SK-N-MC (cell line): ENCODE data around the gene TPO.
"Not testable (repeated sequence)": the region's sequence is repeated elsewhere in the genome, so short reads cannot be mapped to it uniquely, and the experiment has no call there.

Source experiments
- DNase-seq: peaks from one replicate; pipeline ENCODE4 v3.0.0-alpha.2; 2011; ENCODE audit warnings: low read depth, low spot score
- H3K27ac ChIP-seq: fragments of 200-600 bp; sonication (generic); 2 replicates; pipeline ENCODE4 v1.5.1; 2016; ENCODE audit warnings: mixed run types
- H3K36me3 ChIP-seq: fragments of 200-600 bp; sonication (generic); 2 replicates; pipeline ENCODE4 v1.6.1; 2017; ENCODE audit warnings: antibody characterized with exemption, low read length, mixed read lengths; ENCODE audit not compliant: insufficient read depth
- H3K4me3 ChIP-seq: fragments of 200-600 bp; sonication (generic); 2 replicates; pipeline ENCODE4 v1.5.1; 2016
- H3K9ac ChIP-seq: fragments of 200-600 bp; sonication (generic); 2 replicates; pipeline ENCODE4 v1.8.0; 2017; ENCODE audit warnings: mixed run types, mixed read lengths; ENCODE audit not compliant: insufficient read length
- H3K9me3 ChIP-seq: fragments of 200-600 bp; sonication (generic); 2 replicates; pipeline ENCODE4 v1.6.1; 2017; ENCODE audit warnings: low read depth, mild to moderate bottlenecking, antibody characterized with exemption, low read length, moderate library complexity, mixed read lengths
- EZH2 ChIP-seq: fragments of 200-600 bp; sonication (generic); IDR thresholded peaks from one replicate; pipeline ENCODE4 v1.6.1; 2017; ENCODE audit warnings: antibody characterized with exemption
- FOXP2 ChIP-seq: optimal IDR thresholded peaks from 2 replicates; pipeline ENCODE3; 2011; ENCODE audit warnings: mild to moderate bottlenecking, moderate library complexity; ENCODE audit not compliant: insufficient read depth; ENCODE audit errors: extremely low read length, control extremely low read depth
- POLR2AphosphoS5 ChIP-seq: IDR thresholded peaks from 2 replicates; pipeline ENCODE4 v1.6.1; 2012; ENCODE audit warnings: mild to moderate bottlenecking, low read depth, low read length, borderline replicate concordance

Gene TPO

DNA sequence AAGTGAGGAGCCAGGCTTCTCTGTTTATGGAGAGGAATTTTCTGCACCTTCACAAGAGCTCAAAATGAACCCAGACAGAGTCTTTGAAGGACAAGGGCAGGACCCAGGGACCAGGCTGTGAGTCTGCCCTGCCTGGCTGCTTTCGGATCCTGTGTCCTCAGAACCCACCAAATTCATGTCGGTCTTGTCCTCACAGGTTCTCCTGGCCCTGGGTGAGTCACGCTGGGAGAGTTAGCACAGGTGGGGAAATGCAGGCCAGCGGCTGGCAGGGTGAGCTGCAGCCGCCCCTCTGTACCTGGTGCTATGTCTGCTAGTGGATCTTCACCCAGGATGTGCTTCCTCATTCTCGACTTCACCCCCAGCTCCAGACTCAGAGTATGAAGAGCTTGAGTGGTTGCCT, 35.8 kb upstream of the TPO start:
- Histone ChIP-seq H3K27ac (no peak overlapping the region), H3K9ac (no peak overlapping the region), H3K9me3 (no peaks in the 10 kb centered on the region), H3K36me3 (no peaks in the 10 kb centered on the region), H3K4me3 (no peak overlapping the region)
- no peak for DNase-seq
- TF ChIP-seq FOXP2 = no peak
- no peak for TF ChIP-seq POLR2AphosphoS5
- TF ChIP-seq EZH2 = no peak

DNA sequence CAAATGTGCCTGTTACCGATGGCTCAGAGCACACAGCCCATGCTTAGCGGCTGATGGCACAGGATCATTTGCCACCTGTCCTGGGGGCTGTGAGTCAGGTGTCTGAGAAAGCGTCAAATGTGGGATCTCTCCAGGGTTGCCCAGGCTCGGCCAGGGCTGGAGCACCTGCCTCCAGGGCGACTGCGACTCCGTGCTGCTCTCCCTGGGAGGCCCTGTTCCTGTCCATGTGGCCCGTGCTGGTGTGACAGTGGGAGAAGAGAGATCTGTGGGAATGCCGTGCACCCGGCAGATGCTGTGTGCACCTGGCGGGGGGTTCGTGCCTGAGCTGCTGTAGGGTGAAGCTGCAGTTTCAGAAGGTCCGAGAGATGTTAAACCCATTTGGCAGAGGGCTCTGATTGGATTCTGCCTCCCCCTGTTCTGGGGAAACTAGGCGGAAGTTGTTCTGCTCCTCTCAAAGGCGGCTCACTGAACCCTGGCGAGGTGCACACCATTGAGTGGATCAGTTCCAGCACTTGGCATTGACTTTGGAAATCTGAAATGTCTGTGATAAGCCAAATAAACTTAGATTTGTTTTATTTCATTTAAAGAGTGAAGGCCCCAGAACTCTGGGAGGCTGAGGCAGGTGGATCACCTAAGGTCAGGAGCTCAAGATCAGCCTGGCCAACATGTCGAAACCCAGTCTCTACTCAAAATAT, 34.7 kb upstream of the TPO start:
- no peaks in the 10 kb centered on the region for H3K9me3 ChIP-seq
- H3K36me3 ChIP-seq = no peaks in the 10 kb centered on the region
- H3K9ac ChIP-seq = no peak overlapping the region
- no peak for DNase-seq
- TF ChIP-seq FOXP2 (no peak), EZH2 (no peak), POLR2AphosphoS5 (no peak)
- H3K27ac ChIP-seq = no peak overlapping the region
- H3K4me3 ChIP-seq = no peak overlapping the region

DNA sequence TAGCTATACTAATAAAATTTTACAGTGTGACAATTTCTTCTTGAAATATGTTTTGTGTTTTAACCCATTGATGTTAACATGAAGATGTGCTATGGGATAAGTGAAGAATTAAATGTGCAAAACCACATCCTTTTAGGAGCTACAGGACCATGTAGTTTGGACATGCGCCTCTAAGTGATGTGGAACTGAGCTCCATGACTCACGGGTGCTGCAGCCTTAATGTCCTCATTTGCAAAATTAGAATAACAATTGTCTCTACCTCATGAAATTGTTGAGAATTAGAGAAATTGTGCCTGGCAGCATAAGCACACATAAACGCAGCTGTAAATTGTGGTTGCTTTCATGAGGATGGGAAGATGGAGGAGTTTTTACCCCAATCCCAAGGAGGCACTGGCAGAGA, 31.6 kb upstream of the TPO start:
- TF ChIP-seq EZH2 (no peak), FOXP2 (no peak), POLR2AphosphoS5 (no peak)
- no peaks in the 10 kb centered on the region for H3K9me3 ChIP-seq
- no peak overlapping the region for H3K4me3 ChIP-seq
- H3K36me3 ChIP-seq = no peaks in the 10 kb centered on the region
- no peak overlapping the region for H3K27ac ChIP-seq
- DNase-seq = no peak
- no peak overlapping the region for H3K9ac ChIP-seq

DNA sequence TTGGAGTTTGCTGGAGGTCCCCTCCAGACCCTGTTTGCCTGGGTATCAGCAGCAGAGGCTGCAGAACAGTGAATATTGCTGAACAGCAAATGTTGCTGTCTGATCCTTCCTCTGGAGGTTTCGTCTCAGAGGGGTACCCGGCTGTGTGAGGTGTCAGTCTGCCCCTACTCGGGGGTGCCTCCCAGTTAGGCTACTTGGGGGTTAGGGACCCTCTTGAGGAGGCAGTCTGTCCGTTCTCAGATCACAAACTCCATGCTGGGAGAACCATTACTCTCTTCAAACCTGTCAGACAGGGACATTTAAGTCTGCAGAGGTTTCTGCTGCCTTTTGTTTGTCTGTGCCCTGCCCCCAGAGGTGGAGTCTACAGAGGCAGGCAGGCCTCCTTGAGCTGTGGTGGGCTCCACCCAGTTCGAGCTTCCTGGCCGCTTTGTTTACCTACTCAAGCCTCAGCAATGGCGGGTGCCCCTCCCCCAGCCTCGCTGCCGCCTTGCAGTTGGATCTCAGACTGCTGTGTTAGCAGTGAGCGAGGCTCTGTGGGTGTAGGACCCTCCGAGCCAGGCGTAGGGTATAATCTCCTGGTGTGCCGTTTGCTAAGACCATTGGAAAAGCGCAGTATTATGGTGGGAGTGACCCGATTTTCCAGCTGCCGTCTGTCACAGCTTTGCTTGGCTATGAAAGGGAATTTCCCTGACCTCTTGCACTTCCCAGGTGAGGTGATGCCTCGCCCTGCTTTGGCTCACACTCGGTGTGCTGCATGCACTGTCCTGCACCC, 25.1 kb upstream of the TPO start:
- H3K9me3 ChIP-seq, H3K9ac ChIP-seq, H3K27ac ChIP-seq, DNase-seq, H3K4me3 ChIP-seq, H3K36me3 ChIP-seq: not testable (repeated sequence)

DNA sequence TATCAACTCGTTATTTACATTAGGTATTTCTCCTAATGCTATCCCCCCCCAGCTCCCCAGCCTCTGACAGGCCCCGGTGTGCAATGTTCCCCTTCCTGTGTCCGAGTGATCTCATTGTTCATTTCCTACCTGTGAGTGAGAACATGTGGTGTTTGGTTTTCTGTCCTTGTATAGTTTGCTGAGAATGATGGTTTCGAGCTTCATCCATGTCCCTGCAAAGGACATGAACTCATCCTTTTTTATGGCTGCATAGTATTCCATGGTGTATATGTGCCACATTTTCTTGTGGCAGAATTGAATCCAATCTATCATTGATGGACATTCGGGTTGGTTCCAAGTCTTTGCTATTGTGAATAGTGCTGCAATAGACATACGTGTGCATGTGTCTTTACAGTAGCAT, 23.1 kb upstream of the TPO start:
- H3K4me3 ChIP-seq, H3K36me3 ChIP-seq, H3K9me3 ChIP-seq, H3K27ac ChIP-seq, H3K9ac ChIP-seq, DNase-seq: not testable (repeated sequence)

DNA sequence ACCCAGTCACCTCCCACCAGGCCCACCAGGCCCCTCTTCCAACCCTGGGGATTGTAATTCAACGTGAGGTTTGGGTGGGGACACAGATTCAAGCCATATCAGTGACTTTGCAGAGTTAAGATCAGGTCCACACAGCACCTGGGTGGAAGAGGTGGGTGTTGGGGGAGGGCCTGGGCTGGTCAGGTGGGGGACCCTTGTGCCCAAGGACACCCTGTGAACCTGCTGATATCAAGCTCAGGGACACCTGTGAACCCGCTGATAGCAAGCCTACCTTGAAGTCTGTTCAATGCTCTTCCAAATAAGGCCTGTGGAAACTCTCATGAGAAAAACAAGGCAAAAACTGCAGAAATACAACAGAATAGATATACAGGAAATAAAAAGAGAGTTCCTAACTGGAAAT, 19.9 kb upstream of the TPO start:
- no peaks in the 10 kb centered on the region for H3K36me3 ChIP-seq
- no peak overlapping the region for H3K4me3 ChIP-seq
- H3K9me3 ChIP-seq = no peaks in the 10 kb centered on the region
- H3K27ac ChIP-seq = no peak overlapping the region
- H3K9ac ChIP-seq = no peak overlapping the region
- TF ChIP-seq EZH2 (no peak), FOXP2 (no peak), POLR2AphosphoS5 (no peak)
- no peak for DNase-seq

DNA sequence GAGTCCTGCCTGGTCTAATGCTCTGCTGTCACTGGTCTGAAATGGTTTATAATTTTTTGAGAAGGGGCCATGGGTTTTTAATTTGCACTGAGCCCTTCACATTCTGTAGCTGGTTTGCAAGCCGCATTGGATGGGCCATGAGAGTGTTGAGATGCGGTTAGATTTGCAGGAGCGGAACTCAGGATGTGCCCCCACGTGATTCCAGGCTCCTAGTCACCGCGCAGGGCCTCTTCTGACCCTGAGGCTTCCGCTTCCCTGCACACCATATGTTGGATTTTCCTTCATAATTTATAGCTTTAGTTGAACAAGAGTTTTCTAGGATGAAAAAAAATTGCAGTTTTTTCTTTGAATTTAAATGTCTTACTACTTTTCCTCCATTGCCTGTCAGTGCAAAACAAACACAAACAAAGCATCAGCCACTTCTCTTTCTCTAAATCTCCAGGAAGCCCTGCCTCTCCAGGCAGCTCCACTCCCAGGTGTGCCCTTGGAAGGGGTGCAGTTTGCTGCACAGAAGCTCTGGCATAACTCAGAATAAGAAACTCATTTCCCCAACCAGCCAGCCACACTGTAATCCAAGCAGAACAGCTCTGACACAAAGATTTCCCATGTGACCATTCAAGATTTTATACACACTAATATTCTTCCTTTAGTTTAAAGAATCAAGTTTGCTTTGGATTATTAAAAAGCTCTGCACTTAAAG, 18.4 kb upstream of the TPO start:
- Histone ChIP-seq H3K9ac (no peak overlapping the region), H3K4me3 (no peak overlapping the region), H3K9me3 (no peaks in the 10 kb centered on the region), H3K27ac (no peak overlapping the region), H3K36me3 (no peaks in the 10 kb centered on the region)
- TF ChIP-seq POLR2AphosphoS5 = no peak
- no peak for TF ChIP-seq FOXP2
- no peak for TF ChIP-seq EZH2
- DNase-seq = no peak

DNA sequence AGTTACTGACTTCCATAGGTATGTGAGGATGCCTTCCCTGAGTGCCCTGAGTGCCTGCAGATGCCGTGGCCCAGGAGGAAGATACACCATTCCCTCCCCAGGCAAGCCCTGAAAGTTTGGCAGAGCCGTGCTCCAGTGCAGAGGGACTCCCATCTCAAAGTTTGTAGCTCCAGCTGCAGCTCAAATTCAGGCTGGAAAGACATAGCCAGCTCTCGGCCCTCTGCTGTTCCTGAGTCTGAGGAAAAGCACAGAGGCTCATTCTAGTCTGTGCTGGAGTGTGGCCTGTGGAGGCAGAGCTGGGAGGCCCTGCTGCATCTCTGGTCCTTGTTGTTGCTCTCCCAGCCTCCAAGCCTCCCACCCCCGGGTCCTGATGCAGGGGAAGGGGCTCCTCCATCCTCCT, 15.9 kb upstream of the TPO start:
- Histone ChIP-seq H3K36me3 (no peaks in the 10 kb centered on the region), H3K9ac (no peak overlapping the region), H3K4me3 (no peak overlapping the region), H3K27ac (no peak overlapping the region), H3K9me3 (no peaks in the 10 kb centered on the region)
- DNase-seq = no peak
- TF ChIP-seq POLR2AphosphoS5 = no peak
- TF ChIP-seq EZH2 = no peak
- no peak for TF ChIP-seq FOXP2
